LoVo (cell line): ENCODE results near the gene HDAC4.

Experiments
- DNase-seq: peaks from one replicate; pipeline ENCODE4 v3.0.0-alpha.2; 2016; ENCODE audit warnings: low spot score

HDAC4 gene

DNA sequence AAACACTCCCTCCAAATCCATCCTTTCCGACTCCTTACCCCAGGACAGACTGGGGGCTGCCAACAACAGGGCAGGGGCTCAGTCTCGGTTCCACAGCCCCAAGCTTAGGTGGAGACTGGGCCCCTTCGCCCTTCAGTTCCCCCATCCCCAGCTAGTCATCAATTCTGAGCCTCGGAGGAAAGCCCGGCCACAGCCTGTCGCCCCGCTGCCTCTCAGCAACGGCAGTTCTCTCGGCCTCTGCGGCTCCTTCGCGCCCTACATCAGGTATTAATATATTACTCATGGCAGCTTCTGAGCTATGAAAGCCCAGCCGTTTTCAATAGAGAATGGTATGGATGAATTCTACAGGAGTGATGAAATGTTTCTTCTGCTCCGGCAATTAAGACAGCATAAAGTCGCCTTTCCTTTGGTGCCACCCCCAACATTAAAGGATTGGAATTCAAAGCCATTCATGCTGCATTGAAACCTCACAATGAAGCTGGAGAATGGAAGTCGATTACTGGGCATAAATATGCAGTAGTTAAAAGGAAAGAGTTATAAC, 2.8 kb downstream of the HDAC4 start:
- no peak for DNase-seq

DNA sequence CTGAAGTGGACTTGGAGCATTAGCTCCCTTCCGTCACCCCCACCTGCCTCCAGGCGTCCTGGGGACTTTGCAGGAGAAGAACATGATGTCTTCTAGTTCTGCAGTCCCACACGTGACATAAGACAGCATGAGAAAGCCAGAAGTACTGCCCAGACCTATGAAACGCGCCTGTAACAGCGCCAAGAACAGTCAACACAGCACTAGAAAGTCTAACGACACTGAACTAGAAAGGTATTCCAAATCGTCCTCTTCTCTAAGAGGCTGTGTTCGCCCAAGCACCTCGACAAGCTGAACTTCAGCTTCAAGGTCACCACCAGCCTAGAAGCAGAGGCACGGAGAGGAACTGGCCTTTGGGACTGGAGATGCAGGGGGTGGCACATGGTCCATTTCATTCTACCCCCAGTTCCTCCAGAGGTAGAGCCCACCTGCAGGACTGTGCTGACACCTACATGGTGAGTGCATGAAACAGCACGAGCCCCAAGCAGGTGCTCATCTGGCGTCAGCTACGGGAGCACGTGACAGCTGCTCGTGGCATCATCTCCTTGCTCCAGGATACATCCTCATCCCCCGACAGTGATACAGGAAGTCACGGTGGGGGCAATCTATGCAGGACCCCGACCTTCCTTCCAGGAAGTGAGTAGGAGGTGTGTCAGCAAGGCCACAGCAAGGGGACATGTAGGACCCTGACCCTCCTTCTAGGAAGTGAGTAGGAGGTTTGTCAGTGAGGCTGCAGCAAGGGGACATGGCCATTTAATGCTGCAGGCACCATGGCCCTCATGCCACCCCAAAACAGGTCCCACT, 3.7 kb downstream of the HDAC4 start:
- DNase-seq = no peak

GRCh38 chr2:239395524-239395923, 5.3 kb downstream of the HDAC4 start:
- DNase-seq = no peak

- no peak for DNase-seq
Measured at GRCh38 chr2:239394978-239395377, 5.8 kb downstream of the HDAC4 start.

DNA sequence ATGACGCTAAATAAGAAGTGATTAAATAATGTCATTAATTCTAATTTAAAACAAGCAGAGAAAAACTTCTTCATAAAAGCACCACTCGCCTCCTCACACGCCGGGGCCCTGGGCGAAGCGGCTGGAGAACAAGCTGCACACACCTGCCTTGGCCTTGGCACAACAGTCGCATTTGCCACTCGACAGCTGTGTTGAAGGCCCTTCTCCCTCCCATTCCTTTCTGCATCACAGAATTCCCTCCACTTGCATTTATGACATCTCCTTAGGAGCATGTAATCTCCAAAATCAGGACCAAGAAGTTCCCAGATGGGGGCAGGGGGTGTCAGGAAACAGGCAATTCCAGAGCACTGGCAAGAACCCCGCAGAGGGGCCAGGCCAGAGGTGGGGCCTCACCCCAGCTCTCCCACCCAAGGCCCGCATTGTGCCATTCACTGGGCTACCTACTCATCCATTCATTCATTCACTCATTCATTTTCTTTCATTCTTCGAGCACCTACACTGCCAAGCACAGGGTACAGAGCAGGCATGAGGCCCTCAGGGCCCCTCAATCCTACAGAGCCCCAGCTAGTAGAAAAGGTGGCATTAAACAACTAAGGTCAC, 6.4 kb downstream of the HDAC4 start:
- no peak for DNase-seq

DNA sequence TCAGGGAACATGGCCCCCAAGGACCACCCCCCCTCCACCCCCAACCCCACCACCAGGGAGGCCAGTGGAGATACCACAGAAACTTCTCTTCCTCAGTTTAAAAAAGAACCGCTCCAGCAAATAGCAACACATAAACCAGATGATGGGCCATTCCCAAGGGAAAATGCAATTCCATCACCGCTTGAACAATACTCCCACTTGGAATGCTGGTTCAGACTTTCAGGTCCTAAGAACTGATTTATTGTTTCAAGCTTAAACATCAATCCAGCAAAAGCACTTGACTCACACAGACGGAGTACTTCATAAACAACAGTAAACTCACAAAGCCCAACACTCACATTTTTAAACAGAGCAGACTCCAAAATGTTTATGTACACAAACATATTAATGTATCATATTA, 6.9 kb downstream of the HDAC4 start:
- no peak for DNase-seq

GRCh38 chr2:239393388-239393940, 7.4 kb downstream of the HDAC4 start:
- DNase-seq = no peak

DNA sequence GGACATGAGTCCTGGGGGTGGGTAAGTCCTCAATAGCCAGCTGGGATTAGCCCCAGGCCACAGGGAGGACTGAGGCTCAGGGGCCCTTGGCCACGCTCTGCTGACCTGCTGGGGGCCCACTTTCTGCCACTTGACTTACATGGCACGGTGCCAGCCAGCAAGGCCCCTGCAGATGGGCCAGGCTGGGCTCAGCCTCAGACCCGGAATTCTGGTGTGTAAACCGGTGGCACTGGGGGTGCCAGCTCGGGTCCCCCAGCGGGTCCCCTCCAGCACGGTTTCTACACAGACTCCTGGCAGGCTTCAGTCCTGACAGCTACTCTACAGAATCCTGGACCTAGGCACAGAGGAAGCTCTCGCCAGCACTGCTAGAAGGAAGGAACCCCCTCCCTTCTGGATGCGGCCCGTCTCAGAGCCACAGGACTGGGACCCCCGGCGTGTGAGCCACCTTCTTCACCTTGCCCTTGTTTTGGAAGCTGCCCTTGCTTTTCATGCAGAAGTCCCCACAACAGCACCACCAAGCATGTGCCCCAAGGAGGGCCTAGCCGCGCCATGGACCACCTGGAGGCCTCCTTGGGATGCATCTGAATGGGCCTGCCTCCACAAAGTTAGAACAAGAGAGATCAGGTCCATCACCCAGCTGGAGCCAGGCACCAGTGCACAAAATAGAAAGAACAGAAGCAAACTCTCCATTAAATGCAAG, 8.0 kb downstream of the HDAC4 start:
- DNase-seq = no peak

DNA sequence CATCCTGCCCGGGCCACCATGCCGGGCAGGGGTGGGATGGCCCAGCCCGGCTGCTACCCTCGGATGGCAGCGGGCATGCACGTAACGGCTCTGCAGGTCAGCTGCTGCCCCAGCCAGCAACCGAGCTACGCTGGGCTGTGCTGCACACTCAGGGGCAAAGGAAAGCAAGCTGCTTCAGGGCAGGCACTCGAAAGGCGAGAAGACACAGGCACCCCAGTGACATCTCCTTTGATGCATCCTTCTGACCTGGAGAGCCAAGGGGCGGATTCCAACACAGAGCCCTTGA, 8.8 kb downstream of the HDAC4 start:
- no peak for DNase-seq

DNA sequence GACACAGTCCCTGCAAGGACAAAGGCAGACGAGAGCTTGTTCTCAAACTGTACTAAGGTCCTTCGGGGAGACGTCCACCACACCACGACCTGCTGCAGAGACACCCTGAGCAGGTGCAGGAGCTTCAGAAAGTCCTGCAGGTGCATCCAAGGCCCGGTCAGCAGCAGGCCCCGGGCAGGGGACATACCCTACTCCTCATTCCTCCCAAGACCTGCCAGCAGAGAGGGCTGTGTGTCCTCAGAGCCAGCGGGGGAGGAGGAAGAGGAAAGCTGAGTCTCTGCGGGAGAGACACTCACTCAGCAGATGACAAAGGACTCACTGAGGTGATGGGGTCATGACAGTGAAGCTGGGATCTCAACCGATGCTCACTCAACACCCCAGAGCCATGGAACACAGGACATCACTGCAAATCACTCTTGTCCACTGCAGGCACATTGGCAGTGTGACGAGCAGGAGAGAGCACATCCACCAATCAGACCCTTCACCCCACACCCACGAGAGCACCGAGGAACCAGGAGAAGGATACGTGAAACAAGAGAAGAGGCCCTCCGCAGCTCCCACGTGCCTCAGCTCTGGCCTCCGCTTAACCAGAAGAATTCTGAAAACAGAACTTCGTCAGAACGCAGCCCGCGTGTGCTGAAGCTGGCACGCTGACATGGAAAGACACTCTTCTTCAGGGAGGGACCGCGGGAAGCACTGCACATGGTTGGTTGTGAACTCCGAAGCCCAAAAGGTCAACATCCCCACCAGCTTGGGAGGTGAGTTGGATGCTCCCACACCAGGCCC, 9.3 kb downstream of the HDAC4 start:
- no peak for DNase-seq

DNA sequence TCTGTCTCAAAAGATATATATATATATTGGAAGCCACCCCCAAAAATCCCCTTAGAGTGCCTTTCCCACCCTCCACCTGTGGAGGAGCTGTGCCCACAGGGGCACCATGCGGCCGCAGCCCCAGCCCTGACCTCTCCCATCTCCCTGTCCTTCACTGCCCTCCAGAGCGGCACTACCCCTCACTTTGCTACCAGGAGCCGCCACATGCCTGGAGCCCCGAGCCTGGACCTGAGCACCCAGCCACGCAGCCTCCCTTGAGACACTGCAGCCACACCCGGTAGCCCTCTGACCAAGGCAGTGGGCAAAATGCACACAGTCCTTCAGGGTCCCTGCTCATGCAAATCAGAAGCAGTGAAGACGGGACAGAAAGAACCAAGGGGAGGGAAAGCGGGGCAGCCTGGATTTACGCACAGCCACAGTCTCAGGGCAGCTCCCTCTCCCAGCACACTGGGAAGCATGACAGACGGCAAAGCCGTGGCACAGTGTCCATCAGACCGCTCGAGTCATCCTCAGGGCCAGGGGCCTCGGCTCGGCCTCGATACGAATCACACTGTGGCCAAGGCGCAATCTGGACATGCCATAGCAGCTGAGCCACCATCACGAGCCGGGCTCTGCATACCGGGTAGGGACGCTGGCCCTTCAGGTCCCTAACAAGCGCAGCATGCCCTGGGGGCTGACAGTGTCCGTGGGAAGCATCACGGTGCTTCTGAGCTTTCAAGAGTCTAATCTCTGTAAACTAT, 10.1 kb downstream of the HDAC4 start:
- DNase-seq = no peak

GRCh38 chr2:239389414-239390329, 11.1 kb downstream of the HDAC4 start:
- DNase-seq = no peak

GRCh38 chr2:239388236-239389151, 12.3 kb downstream of the HDAC4 start:
- DNase-seq = no peak

DNA sequence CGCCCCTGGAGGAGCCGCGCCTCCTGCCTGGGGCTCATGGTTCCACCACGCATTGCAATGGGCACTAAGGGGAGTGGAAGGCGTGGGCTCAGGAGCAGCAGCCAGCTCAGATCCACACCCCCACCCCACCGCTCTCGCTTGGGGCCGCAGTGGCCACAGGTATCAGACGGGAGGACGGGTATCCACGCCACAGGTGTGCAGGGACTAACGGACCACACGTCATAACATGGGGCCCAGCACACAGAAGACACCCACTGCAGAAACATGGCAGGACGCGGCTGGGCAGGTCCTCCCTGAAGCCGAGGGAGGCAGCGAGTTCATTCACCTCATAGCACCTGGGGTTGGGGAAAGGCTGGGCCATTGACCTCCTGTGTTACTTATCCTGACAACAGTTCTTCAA, 13.0 kb downstream of the HDAC4 start:
- no peak for DNase-seq

DNA sequence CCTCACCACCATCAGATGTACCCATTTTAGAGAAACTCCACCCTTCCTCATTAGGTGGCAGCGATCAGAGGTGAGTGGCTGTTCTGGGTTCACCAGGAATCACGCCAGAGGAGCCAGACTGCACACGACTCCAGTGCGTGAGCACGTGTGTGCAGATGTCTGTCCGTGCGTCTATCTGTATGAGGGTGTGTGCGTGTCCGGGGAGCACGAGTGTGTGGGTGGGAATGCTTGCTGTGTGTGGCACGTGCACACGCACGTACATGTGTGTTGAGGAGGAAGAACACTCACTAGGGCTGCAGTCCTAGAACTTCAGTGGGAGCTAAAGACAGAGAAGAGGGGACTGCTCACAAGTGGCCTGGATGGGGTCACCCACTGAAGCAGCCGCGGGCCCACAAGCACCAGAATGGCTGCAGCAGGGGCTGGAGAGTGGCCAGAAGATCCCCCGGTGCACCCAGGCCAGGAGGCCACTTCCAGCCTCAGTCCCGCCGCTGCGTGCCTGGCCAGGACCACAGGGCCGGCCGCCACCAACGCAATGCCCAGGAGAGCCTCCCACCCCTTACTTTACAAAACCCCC, 13.9 kb downstream of the HDAC4 start:
- DNase-seq = no peak

- no peak for DNase-seq
Measured at GRCh38 chr2:239386001-239386670, 14.7 kb downstream of the HDAC4 start.

DNA sequence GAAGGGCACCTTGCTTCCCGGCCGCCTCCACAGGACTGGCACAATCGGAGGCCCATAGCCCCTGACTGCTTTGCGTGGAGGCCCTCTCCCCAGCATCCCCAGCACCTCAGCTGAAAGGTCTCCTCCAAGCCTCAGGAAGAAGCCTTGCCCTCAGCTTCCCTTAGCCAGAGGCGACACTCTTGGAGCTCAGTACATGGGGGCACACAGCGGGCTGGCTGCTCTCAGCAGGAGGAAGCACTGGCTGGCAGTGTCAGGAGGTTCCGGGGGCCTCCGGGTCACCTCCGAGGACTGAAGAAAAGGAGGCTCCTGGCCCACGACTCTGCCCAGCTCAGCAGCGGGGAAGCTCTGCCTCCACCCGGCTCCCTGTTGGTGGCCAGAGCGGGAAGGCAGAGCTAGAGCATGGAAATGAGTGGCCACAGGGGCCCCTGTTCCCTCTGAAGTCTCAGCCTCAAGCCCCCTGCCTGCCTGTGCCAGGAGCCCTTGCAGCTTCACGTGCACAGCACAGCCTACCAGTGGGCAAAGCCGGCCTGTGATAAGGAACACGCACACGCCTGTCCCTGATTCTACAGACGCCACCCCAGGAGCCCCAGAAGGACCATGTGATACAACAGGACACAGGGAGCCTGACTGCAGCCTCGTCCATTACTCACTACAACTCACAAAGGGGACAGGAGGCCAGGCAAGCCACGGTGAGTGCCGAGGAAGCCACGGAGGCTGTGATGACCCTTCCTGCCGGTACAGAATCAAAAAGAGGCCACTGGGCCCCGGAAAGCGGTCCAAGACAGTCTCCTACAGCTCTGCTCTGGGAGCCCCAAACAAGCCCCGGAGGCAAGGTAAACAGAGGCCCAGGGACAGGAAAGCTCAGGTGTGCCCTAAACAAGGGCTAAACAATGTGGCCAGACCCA, 15.5 kb downstream of the HDAC4 start:
- DNase-seq = no peak
